SU-DHL-6 (cell line): ENCODE measurements around the gene NFATC1.
"Not testable (repeated sequence)": the region's sequence is repeated elsewhere in the genome, so short reads cannot be mapped to it uniquely, and the experiment has no call there.

ENCODE experiments used
- H2AFZ ChIP-seq: fragments of 200-600 bp; sonication (generic); 2 replicates; pipeline ENCODE4 v1.6.1; 2014; ENCODE audit warnings: low read depth, mild to moderate bottlenecking, moderate library complexity, mixed read lengths, antibody characterized with exemption, low read length; ENCODE audit not compliant: severe bottlenecking
- H3F3A ChIP-seq: fragments of 200-600 bp; shearing (Covaris generic); 2 replicates; pipeline ENCODE4 v1.6.0; 2016; ENCODE audit warnings: antibody characterized with exemption, mild to moderate bottlenecking; ENCODE audit not compliant: insufficient read depth
- H3K27ac ChIP-seq: fragments of 200-600 bp; sonication (generic); 2 replicates; pipeline ENCODE4 v1.5.1; 2016; ENCODE audit warnings: low read depth, mild to moderate bottlenecking, low read length, moderate library complexity, mixed read lengths
- H3K27me3 ChIP-seq: fragments of 200-600 bp; sonication (generic), shearing (Covaris generic); 2 replicates; pipeline ENCODE4 v1.6.0; 2014; ENCODE audit warnings: mild to moderate bottlenecking, low read length
- H3K36me3 ChIP-seq: fragments of 200-600 bp; sonication (generic); 2 replicates; pipeline ENCODE4 v1.6.1; 2014; ENCODE audit warnings: mild to moderate bottlenecking, low read length, mixed read lengths
- H3K4me2 ChIP-seq: fragments of 300-600, 200-600 bp; shearing (Covaris generic), sonication (generic); 2 replicates; pipeline ENCODE4 v1.6.0; 2014; ENCODE audit warnings: low read length, low read depth, mild to moderate bottlenecking; ENCODE audit not compliant: poor library complexity, severe bottlenecking
- H3K4me3 ChIP-seq: fragments of 200-600 bp; sonication (generic); 2 replicates; pipeline ENCODE4 v1.5.1; 2014; ENCODE audit warnings: antibody characterized with exemption, low read length, mild to moderate bottlenecking, mixed read lengths; ENCODE audit not compliant: insufficient read depth, poor library complexity, severe bottlenecking
- H3K79me2 ChIP-seq: fragments of 200-600 bp; sonication (generic); 2 replicates; pipeline ENCODE4 v1.6.1; 2014; ENCODE audit warnings: mild to moderate bottlenecking, low read length, moderate library complexity; ENCODE audit not compliant: insufficient read depth
- H3K9ac ChIP-seq: fragments of 200-600 bp; sonication (generic); 2 replicates; pipeline ENCODE4 v1.7.0; 2014; ENCODE audit warnings: mild to moderate bottlenecking, low read length
- H3K9me2 ChIP-seq: fragments of 200-600 bp; sonication (generic); replicated peaks from 2 replicates; pipeline ENCODE4 v1.6.1; 2014; ENCODE audit warnings: low read length; ENCODE audit not compliant: insufficient read depth
- H3K9me3 ChIP-seq: fragments of 200-600 bp; sonication (generic); 2 replicates; pipeline ENCODE4 v1.6.1; 2014; ENCODE audit warnings: low read length, mixed read lengths; ENCODE audit not compliant: insufficient read depth
- H4K20me1 ChIP-seq: fragments of 200-600 bp; sonication (generic); 2 replicates; pipeline ENCODE4 v1.6.1; 2014; ENCODE audit warnings: low read depth, mild to moderate bottlenecking, antibody characterized with exemption, low read length, moderate library complexity, mixed read lengths
- CTCF ChIP-seq: fragments of 200-600 bp; sonication (generic); IDR thresholded peaks from one replicate; pipeline ENCODE4 v1.5.1; 2017; ENCODE audit warnings: antibody characterized with exemption, mild to moderate bottlenecking, low read length, moderate library complexity; ENCODE audit not compliant: insufficient read depth, poor library complexity, severe bottlenecking
- EZH2phosphoT487 ChIP-seq: fragments of 200-600 bp; sonication (generic), shearing (Covaris generic); conservative IDR thresholded peaks from 2 replicates; pipeline ENCODE4 v1.6.1; 2018; ENCODE audit warnings: mild to moderate bottlenecking, antibody characterized with exemption, low read length, moderate library complexity, mixed read lengths

The NFATC1 gene

GRCh38 chr18:79505465-79505864, 109.7 kb downstream of the NFATC1 start:
- H4K20me1 ChIP-seq, H2AFZ ChIP-seq, H3F3A ChIP-seq, H3K4me2 ChIP-seq, H3K79me2 ChIP-seq, H3K9ac ChIP-seq, H3K9me3 ChIP-seq, H3K9me2 ChIP-seq, H3K27ac ChIP-seq, H3K4me3 ChIP-seq, H3K27me3 ChIP-seq, H3K36me3 ChIP-seq: not testable (repeated sequence)

- Histone ChIP-seq H3K36me3 (no peaks in the 10 kb centered on the region), H3K9me3 (no peaks in the 10 kb centered on the region), H3F3A (no peaks in the 10 kb centered on the region), H3K27me3 (no peaks in the 10 kb centered on the region), H2AFZ (no peak overlapping the region), H4K20me1 (no peaks in the 10 kb centered on the region), H3K4me2 (no peak overlapping the region), H3K9me2 (no peaks in the 10 kb centered on the region), H3K79me2 (no peaks in the 10 kb centered on the region), H3K4me3 (no peak overlapping the region), H3K27ac (no peak overlapping the region), H3K9ac (no peak overlapping the region)
- no peak for TF ChIP-seq EZH2phosphoT487
These were observed 110.7 kb downstream of the NFATC1 start for GRCh38 chr18:79506191-79507075.

- Histone ChIP-seq H2AFZ (no peak overlapping the region), H3K9me2 (no peaks in the 10 kb centered on the region), H3K79me2 (no peaks in the 10 kb centered on the region), H3K27me3 (no peaks in the 10 kb centered on the region), H3K9me3 (no peaks in the 10 kb centered on the region), H3K4me3 (no peak overlapping the region), H3K27ac (no peak overlapping the region), H3K9ac (no peak overlapping the region), H4K20me1 (no peaks in the 10 kb centered on the region), H3K36me3 (no peaks in the 10 kb centered on the region), H3K4me2 (no peak overlapping the region), H3F3A (no peaks in the 10 kb centered on the region)
- TF ChIP-seq EZH2phosphoT487: no peak
- TF ChIP-seq CTCF: no peak
These were observed 111.4 kb downstream of the NFATC1 start for GRCh38 chr18:79507076-79507545.

GRCh38 chr18:79507546-79508480, 112.1 kb downstream of the NFATC1 start:
- Histone ChIP-seq H3K9ac (no peak overlapping the region), H3K79me2 (no peaks in the 10 kb centered on the region), H3K27ac (no peak overlapping the region), H3F3A (no peaks in the 10 kb centered on the region), H3K9me2 (no peaks in the 10 kb centered on the region), H3K9me3 (no peaks in the 10 kb centered on the region), H2AFZ (no peak overlapping the region), H3K36me3 (no peaks in the 10 kb centered on the region), H3K4me2 (no peak overlapping the region), H3K27me3 (no peaks in the 10 kb centered on the region), H4K20me1 (no peaks in the 10 kb centered on the region), H3K4me3 (no peak overlapping the region)
- TF ChIP-seq CTCF: no peak
- no peak for TF ChIP-seq EZH2phosphoT487
